NCI-H524 treated with DMSO at 0.1 percent for 48 hours (cell line): ENCODE data around the gene CCDC78.

ENCODE experiments used
- DNase-seq: peaks from one replicate; lab custom pipeline; 2025; lab: John Stamatoyannopoulos, UW

Gene CCDC78

GRCh38 chr16:736936-737481 is 10.8 kb upstream of the CCDC78 start:
- no peak for DNase-seq

DNA sequence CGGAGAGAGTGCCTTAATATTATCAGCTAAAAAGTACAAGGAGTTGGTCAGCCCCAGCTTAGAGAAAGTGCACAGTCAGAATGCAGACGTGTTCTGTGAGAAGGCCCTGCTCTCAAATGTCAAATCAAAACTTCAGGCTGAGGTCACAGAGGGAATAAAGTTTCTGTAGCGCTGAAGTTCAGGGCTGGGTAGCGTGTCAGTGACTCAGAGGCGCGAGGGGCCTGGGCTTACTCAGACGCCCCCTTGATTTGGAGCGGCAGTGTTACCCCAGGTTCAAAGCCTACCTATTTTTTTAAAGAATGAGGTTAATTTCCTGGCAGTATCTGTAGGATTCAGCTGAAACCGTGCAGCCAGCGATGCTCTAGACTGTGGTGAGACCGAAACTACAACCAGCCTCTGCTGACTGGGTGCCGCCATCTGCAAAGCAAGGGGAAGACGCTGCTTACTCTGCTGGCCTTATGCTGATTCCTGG is 9.8 kb upstream of the CCDC78 start:
- no peak for DNase-seq

DNA sequence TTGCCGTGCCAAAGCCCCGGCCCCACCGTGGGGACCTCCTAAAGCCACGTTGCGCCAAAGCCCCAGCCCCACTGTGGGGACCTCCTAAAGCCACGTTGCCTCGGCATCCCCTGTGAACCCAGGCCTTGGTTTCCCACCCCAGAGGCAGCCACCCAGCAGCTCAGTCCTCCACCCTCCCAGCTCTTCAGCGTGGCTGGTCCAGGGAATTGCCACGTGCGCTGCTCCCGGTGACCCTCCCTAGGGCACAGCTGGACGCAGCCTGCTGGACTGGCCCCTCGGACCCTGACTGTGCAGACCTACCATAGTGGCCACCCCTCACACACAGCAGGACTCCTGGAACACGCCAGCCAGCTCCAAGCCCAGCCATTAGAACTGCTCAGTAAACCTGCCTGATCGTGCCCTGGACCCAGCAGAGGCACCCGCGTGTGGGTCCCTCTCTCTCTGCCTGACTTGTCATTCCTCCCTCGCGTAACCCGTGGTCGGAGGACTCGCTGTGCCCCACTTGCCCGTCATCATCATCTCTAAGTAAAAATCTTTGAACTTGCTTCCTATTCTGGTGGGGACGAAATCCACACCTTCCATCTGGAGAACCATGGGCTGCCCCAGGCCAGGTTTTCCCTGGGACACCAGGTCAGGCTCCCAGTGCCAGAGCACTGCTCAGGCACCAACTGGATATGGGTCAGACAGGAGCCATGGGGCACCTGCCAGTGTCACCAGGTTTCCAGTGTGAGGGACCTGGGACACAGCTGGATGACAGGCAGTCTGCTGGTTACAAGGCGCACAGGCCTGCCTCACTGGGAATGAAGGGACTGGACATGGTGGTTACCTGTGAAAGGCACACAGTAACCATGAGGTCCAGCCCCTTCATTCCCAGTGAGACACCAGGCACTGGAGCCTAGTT is 9.0 kb upstream of the CCDC78 start:
- no peak for DNase-seq

DNA sequence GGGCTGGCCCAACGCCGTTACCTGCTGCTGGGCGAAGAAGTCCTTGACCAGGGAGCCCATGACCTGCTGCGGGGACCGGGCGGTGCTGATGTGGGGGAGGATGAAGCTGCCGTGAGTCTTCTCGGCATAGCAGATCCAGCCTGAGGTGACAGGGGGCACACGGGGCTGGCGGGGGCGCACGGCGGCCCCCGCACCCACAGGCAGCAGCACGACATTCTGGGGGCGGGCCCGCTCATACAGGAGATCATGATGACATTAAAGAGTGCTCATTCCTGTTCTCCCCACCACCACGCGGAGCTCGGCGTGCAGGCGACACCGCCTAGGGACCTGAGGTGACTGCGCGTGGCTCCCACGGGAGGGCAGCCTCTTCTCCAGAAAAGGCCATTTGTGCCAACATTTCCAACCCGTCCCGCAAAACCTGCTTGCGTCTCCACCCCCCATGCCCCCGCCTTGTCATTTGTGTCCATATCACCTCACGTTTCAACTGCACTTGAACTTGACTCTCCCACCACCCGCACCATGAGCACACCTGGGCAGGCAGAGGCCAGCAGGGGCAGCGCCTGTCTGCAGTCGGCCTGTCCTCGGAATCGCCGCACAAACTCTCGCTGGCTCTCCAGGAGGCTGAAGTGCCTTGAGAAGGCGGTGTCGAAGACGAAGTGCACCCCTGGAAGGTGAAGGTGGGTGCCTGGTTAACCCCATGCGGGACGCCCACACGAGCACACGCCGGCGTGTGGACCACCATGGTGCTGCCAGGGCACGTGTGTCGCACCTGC is 8.2 kb upstream of the CCDC78 start:
- no peak for DNase-seq

DNA sequence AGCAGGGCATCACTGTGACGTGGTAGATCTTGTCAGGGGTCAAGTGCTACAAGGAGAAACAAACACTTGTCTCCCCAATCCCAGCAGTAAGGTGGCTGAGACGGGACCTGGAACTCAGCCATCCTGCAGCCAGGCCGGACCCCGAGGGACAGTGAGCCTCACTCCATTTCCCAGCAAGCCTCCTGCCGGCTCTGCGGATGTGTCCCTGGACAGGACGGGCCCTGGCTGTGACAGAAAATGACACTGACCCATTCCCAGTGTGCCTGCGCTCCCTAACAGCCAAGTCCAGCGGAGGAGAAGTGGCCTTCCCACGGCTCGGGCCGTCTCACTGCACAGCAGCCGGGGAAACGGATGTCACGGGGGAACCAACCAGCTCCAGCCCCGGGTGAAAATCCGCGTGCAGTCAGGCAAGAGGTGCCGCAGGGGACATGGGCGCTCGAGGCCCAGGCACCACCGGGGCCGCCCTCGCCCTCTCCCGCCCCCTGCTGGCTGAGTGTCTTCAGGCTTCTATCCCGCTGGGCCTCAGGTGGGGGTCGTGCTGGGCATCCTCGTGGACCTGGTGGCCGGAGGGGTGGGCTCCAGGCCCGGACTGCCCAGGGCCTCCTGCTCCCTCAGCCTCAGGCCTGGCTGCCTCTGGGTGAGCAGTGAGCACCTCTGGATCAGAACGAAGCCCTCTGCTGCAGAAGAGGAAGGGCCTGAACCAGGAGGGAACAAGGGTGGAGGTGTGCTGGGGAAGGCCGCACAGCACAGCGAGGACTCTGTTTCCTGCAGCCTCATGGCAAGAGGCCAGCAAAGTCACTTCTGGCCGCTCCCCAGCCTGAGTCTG is 7.4 kb upstream of the CCDC78 start:
- no peak for DNase-seq

DNA sequence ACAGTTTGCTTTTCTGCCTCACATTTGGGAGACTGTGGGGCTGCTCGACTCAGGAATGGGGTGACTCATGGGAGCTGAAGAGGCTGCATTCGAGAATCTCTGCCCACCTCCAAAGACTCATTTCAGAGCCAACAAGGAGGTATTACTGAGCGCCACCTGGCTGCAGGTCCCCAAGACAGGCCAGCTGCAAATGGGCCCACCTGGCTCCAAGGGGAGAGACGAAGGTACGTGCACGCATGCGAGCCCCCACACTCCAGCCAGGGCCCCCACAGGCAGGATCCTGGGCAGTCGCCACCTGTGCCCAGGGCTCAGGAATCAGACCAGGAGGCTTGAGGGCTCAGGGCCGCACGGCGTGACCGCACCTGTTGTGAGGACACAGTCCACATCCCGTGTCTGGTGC is 6.7 kb upstream of the CCDC78 start:
- no peak for DNase-seq

GRCh38 chr16:732332-732731 is 6.1 kb upstream of the CCDC78 start:
- DNase-seq, result no peak

- DNase-seq, result no peak
Observed at GRCh38 chr16:730666-731509, 4.6 kb upstream of the CCDC78 start.

- no peak for DNase-seq
Observed at GRCh38 chr16:729768-730665, 3.8 kb upstream of the CCDC78 start.

DNA sequence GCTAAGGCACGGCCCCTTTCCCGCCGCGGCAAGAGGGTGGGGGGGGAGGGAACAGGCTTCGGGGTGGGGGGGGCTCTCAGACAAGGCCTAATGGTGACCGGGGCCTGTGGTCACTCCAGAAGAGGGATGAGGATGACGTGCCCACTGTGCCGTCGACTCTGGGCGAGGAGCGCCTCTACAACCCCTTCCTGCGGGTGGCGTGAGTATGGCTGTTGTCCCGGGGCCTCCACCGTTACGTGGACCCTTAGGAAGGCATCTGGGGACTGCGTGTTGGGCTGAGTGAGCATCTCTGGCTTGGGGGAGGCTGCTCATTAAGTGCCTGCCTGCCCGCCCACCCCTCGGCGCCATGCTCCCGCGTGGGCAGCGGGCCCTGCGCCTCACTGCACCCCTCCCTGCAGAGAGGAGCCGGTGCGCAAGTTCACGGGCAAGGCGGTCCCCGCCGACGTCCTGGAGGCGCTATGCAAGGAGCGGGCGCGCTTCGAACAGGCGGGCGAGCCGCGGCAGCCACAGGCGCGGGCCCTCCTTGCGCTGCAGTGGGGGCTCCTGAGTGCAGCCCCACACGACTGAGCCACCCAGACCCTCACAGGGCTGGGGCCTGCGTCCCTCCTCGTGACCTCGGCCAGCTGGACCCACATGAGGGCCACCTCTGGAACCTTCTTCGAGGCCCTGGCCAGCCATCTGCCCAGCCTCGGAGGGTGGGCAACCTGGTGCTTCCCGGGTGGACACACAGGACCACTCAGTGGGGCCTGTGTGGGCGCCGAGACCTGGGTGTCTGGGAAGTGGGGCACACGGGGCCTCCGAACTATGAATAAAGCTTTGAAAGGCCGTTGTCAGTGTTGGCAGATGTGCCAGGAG is 2.9 kb upstream of the CCDC78 start:
- DNase-seq, result no peak

DNA sequence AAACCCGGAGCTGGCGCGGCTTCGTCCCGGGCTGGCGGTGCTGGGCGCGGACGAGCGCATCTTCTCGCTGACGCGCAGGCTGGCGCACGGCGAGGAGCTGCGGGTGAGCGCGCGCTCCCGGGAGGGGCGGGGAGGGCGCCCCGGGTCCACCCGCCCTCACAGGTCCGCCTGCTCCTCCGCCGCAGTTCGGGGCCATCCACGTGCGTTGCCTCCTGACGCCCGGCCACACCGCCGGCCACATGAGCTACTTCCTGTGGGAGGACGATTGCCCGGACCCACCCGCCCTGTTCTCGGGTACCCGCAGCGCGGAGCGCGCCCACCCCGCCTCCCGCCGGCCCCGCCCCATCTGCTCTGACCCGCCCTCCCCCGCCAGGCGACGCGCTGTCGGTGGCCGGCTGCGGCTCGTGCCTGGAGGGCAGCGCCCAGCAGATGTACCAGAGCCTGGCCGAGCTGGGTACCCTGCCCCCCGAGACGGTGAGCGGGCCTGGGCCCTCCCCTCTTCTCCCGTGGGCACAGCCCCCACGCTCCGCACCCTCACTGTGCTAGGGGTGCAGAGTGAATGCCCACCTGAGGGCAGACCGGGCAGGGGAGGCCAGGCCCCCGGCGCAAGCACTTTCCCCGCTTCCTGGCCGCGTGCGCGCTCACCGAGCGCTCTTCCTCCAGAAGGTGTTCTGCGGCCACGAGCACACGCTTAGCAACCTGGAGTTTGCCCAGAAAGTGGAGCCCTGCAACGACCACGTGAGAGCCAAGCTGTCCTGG is 2.1 kb upstream of the CCDC78 start:
- DNase-seq, result no peak

- no peak for DNase-seq
Observed at GRCh38 chr16:727291-727977, 1.2 kb upstream of the CCDC78 start.

- DNase-seq, result no peak
Observed at GRCh38 chr16:726188-726437, 130 bp downstream of the CCDC78 start.

DNA sequence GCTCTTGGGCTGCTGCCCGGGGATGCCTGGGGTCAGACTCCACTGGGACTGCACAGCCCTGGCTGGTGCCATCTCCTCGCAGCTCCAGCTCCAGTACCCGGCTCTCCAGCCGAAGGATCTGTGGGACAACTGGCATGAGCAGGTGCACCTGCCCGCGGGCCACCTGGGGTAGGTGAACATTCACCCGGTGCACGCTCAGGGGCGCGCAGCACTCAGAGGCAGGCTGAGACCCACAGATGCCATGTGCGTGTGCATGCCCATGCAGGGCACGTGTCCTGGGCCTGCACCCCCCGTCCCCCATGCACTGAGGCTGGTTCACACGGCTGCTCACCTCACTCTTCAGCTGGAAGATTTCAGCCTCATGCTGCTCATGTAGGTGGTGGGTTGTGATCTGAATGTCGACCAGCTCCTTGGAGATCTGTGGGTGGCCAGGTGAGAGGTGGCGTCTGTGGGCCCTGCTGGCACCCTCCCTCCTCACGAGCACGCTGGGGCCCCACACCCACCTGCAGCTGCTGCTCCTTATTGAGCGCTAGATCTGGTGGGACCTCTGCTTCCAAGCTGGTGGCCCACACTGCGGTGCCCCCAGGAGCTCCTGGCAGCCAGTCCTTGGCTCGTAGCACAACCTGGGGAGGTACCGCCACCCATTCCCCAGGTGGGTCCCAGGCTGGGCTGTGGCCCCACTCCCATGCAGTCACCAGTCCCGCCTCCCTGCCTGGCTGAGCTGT is 618 bp downstream of the CCDC78 start:
- no peak for DNase-seq

- DNase-seq, result no peak
Observed at GRCh38 chr16:725041-725376, 1.2 kb downstream of the CCDC78 start.

GRCh38 chr16:724188-725040 is 1.8 kb downstream of the CCDC78 start:
- DNase-seq, result no peak
